H1 (cell line): ENCODE data around the gene TMEM269. TPM values are rescaled to one million over a fixed set of nuclear protein-coding genes. Genes with fewer than 3 reads are reported as not detected.

ENCODE experiments used
- CTCF ChIA-PET: fragments of 300-600 bp; sonication (Branson Sonifier 250); formaldehyde crosslinking; loops from one replicate; lab custom pipeline; 2021; ENCODE audit not compliant: partially characterized antibody; lab: Charles Lee
- POLR2A ChIA-PET: fragments of 300-600 bp; sonication (Branson Sonifier 250); formaldehyde crosslinking; loops from one replicate; lab custom pipeline; 2021; ENCODE audit warnings: inconsistent platforms; ENCODE audit not compliant: partially characterized antibody; lab: Charles Lee
- DNase-seq, 2 experiments: peaks; one replicate each; pipeline versions ENCODE4 v3.0.0 to v3.0.0-alpha.2; 2010 to 2022; ENCODE audit warnings: low spot score in 2 of 2, low read depth in 1 of 2, mixed read lengths in 1 of 2
- FAIRE-seq: peaks from 2 replicates; lab custom pipeline; 2011; peaks lifted over from hg19 to GRCh38; lab: Jason Lieb, UNC
- H2AFZ ChIP-seq: 2 replicates; pipeline ENCODE4 v1.8.1; 2012; ENCODE audit warnings: low read length, inconsistent platforms
- H2AK5ac ChIP-seq: 2 replicates; pipeline ENCODE4 v1.6.1; 2013; ENCODE audit warnings: low read depth, low read length
- H2BK120ac ChIP-seq: replicated peaks from 2 replicates; pipeline ENCODE3; 2013; ENCODE audit warnings: low read depth, low read length, inconsistent platforms
- H2BK12ac ChIP-seq: 2 replicates; pipeline ENCODE4 v1.6.1; 2013; ENCODE audit warnings: low read depth, low read length
- H2BK15ac ChIP-seq: 2 replicates; pipeline ENCODE4 v1.6.1; 2013; ENCODE audit warnings: low read length
- H2BK20ac ChIP-seq: 2 replicates; pipeline ENCODE4 v1.6.1; 2013; ENCODE audit warnings: low read length
- H2BK5ac ChIP-seq: 2 replicates; pipeline ENCODE4 v1.6.1; 2013; ENCODE audit warnings: low read depth, low read length
- H3K14ac ChIP-seq: 2 replicates; pipeline ENCODE4 v1.6.1; 2013; ENCODE audit warnings: inconsistent platforms; ENCODE audit not compliant: insufficient read length
- H3K18ac ChIP-seq: 2 replicates; pipeline ENCODE4 v1.6.1; 2013; ENCODE audit warnings: low read length; ENCODE audit errors: extremely low read depth
- H3K23ac ChIP-seq: 2 replicates; pipeline ENCODE4 v1.6.1; 2013; ENCODE audit warnings: inconsistent platforms; ENCODE audit not compliant: insufficient read length
- H3K23me2 ChIP-seq: 2 replicates; pipeline ENCODE4 v1.6.1; 2013; ENCODE audit warnings: low read depth, low read length
- H3K27ac ChIP-seq: 2 replicates; pipeline ENCODE4 v1.6.1; 2011; ENCODE audit warnings: low read depth, low read length, inconsistent platforms
- H3K27me3 ChIP-seq, 4 experiments: replicated peaks in 1 of 4; 1 replicate in 1 of 4; 2 replicates in 3 of 4; pipeline versions ENCODE4 v1.6.1 to v1.8.1; 2011 to 2013; ENCODE audit warnings: low read length in 3 of 4, mild to moderate bottlenecking in 3 of 4, inconsistent platforms in 2 of 4, mixed read lengths in 2 of 4, moderate library complexity in 1 of 4; ENCODE audit not compliant: control insufficient read depth in 3 of 4, insufficient read depth in 3 of 4; ENCODE audit errors: extremely low read depth in 1 of 4
- H3K36me3 ChIP-seq, 4 experiments: 2 replicates each; pipeline versions ENCODE4 v1.6.1 to v1.8.1; 2011 to 2013; ENCODE audit warnings: mild to moderate bottlenecking in 4 of 4, low read length in 3 of 4, moderate library complexity in 2 of 4, control low read depth in 1 of 4, inconsistent platforms in 1 of 4; ENCODE audit not compliant: insufficient read depth in 4 of 4, control insufficient read depth in 2 of 4
- H3K4ac ChIP-seq: replicated peaks from 2 replicates; pipeline ENCODE3; 2013; ENCODE audit warnings: low read length, low read depth, mixed read lengths, inconsistent platforms; ENCODE audit not compliant: insufficient read length
- H3K4me1 ChIP-seq, 4 experiments: replicated peaks in 1 of 4; 1 replicate in 1 of 4; 2 replicates in 3 of 4; pipeline versions ENCODE4 v1.6.1 to v1.8.1; 2011 to 2013; ENCODE audit warnings: low read length in 3 of 4, inconsistent platforms in 2 of 4, mixed read lengths in 1 of 4; ENCODE audit not compliant: insufficient read depth in 4 of 4, control insufficient read depth in 3 of 4
- H3K4me2 ChIP-seq, 2 experiments: 2 replicates each; pipeline versions ENCODE4 v1.6.1 to v1.8.1; 2011 to 2013; ENCODE audit warnings: low read depth in 2 of 2, low read length in 2 of 2, control low read depth in 1 of 2, inconsistent platforms in 1 of 2, mild to moderate bottlenecking in 1 of 2; ENCODE audit not compliant: insufficient read depth in 1 of 2
- H3K4me3 ChIP-seq, 4 experiments: fragments of 200-600, 300-600 bp in 1 of 4; sonication (generic), shearing (Covaris generic), sonication (Bioruptor Twin) in 1 of 4; 2 replicates each; pipeline versions ENCODE4 v1.5.1 to v1.8.1; 2011 to 2016; ENCODE audit warnings: low read length in 4 of 4, low read depth in 3 of 4, control low read depth in 2 of 4, inconsistent platforms in 2 of 4, mild to moderate bottlenecking in 2 of 4, mixed read lengths in 1 of 4, moderate library complexity in 1 of 4; ENCODE audit not compliant: insufficient read depth in 2 of 4; ENCODE audit errors: extremely low read depth in 1 of 4
- H3K56ac ChIP-seq: replicated peaks from 2 replicates; pipeline ENCODE3; 2013; ENCODE audit warnings: low read depth, mild to moderate bottlenecking, mixed read lengths, low read length, inconsistent platforms; ENCODE audit not compliant: insufficient read length
- H3K79me1 ChIP-seq: 2 replicates; pipeline ENCODE4 v1.6.1; 2013; ENCODE audit warnings: low read depth, low read length, control low read depth
- H3K79me2 ChIP-seq, 2 experiments: 2 replicates each; pipeline versions ENCODE4 v1.6.1 to v1.8.1; 2012 to 2013; ENCODE audit warnings: low read length in 2 of 2, mild to moderate bottlenecking in 2 of 2, inconsistent platforms in 1 of 2; ENCODE audit not compliant: insufficient read depth in 2 of 2, control insufficient read depth in 1 of 2
- H3K9ac ChIP-seq, 4 experiments: replicated peaks in 1 of 4; 1 replicate in 1 of 4; 2 replicates in 3 of 4; pipeline versions ENCODE4 v1.6.1 to v1.8.1; 2011 to 2013; ENCODE audit warnings: low read depth in 3 of 4, low read length in 3 of 4, control low read depth in 2 of 4, mild to moderate bottlenecking in 2 of 4, moderate library complexity in 2 of 4, inconsistent platforms in 1 of 4; ENCODE audit errors: extremely low read depth in 1 of 4
- H3K9me3 ChIP-seq, 2 experiments: 2 replicates each; pipeline versions ENCODE4 v1.6.1 to v1.8.1; 2012 to 2013; ENCODE audit warnings: mild to moderate bottlenecking in 2 of 2, moderate library complexity in 2 of 2, control low read depth in 1 of 2, inconsistent platforms in 1 of 2, low read depth in 1 of 2, low read length in 1 of 2, mixed read lengths in 1 of 2; ENCODE audit not compliant: insufficient read depth in 2 of 2
- H4K20me1 ChIP-seq, 2 experiments: replicated peaks in 1 of 2; 2 replicates each; pipeline versions ENCODE3 to v1.8.1; 2011 to 2013; ENCODE audit warnings: inconsistent platforms in 2 of 2, low read length in 2 of 2, mild to moderate bottlenecking in 1 of 2; ENCODE audit not compliant: insufficient read depth in 2 of 2, control insufficient read depth in 1 of 2
- H4K5ac ChIP-seq: 2 replicates; pipeline ENCODE4 v1.6.1; 2013; ENCODE audit warnings: low read length, low read depth, mixed read lengths, inconsistent platforms; ENCODE audit not compliant: insufficient read length
- H4K8ac ChIP-seq: 2 replicates; pipeline ENCODE4 v1.8.0; 2013; ENCODE audit warnings: mild to moderate bottlenecking, moderate library complexity, low read length, inconsistent platforms; ENCODE audit not compliant: insufficient read depth; ENCODE audit errors: extremely low read depth
- H4K91ac ChIP-seq: replicated peaks from 2 replicates; pipeline ENCODE3; 2013; ENCODE audit warnings: low read length, mixed read lengths, inconsistent platforms; ENCODE audit not compliant: insufficient read length
- FOSL1 ChIP-seq: IDR thresholded peaks from 2 replicates; pipeline ENCODE4 v1.6.1; 2011; ENCODE audit warnings: mild to moderate bottlenecking, low read depth, low read length, moderate library complexity; ENCODE audit not compliant: insufficient read depth
- HDAC2 ChIP-seq, 2 experiments: fragments of 300-600 bp in 1 of 2; sonication (generic) in 1 of 2; IDR thresholded peaks; 2 replicates each; pipeline ENCODE4 v1.6.1; 2011 to 2012; ENCODE audit warnings: low read depth in 2 of 2, low read length in 2 of 2, mild to moderate bottlenecking in 2 of 2, moderate library complexity in 2 of 2, borderline replicate concordance in 1 of 2, inconsistent platforms in 1 of 2
- JUN ChIP-seq: IDR thresholded peaks from 2 replicates; pipeline ENCODE4 v1.6.1; 2011; ENCODE audit warnings: low read depth, mild to moderate bottlenecking, improper control_type of control experiment, low read length
- POLR2A ChIP-seq, 2 experiments: IDR thresholded peaks; 1 replicate in 1 of 2; 2 replicates in 1 of 2; pipeline ENCODE4 v1.6.1; 2011; ENCODE audit warnings: low read depth in 2 of 2, low read length in 2 of 2, mild to moderate bottlenecking in 2 of 2; ENCODE audit errors: control extremely low read depth in 1 of 2
- SP1 ChIP-seq: IDR thresholded peaks from 2 replicates; pipeline ENCODE4 v1.6.1; 2011; ENCODE audit warnings: low read depth, low read length
- SP4 ChIP-seq: IDR thresholded peaks from 2 replicates; pipeline ENCODE4 v1.6.1; 2012; ENCODE audit warnings: low read length, inconsistent platforms
- SUZ12 ChIP-seq: fragments of 200-600 bp; sonication (generic); IDR thresholded peaks from 2 replicates; pipeline ENCODE4 v1.6.1; 2012; ENCODE audit warnings: mild to moderate bottlenecking, inconsistent platforms, low read length, moderate library complexity, mixed read lengths
- TAF7 ChIP-seq: optimal IDR thresholded peaks from 2 replicates; pipeline ENCODE3; 2011; ENCODE audit warnings: low read depth, mild to moderate bottlenecking, inconsistent platforms, low read length, moderate library complexity, borderline replicate concordance
- TBP ChIP-seq: IDR thresholded peaks from 2 replicates; pipeline ENCODE4 v1.6.1; 2011; ENCODE audit warnings: low read depth, low read length, improper control_type of control experiment
- YY1 ChIP-seq: IDR thresholded peaks from 2 replicates; pipeline ENCODE4 v1.6.1; 2011; ENCODE audit warnings: low read depth, mild to moderate bottlenecking, low read length
- WGBS, 2 experiments: shearing (Covaris generic) in 1 of 2; methylation state at CpG; one replicate each; pipeline versions ENCODE4 v1.1.6 to v1.1.7; 2013 to 2015; ENCODE audit warnings: low lambda C conversion rate in 2 of 2, mixed read lengths in 2 of 2, inconsistent platforms in 1 of 2, low coverage in 1 of 2, missing lambda C conversion rate in 1 of 2; ENCODE audit not compliant: insufficient replicate concordance in 2 of 2, insufficient coverage in 1 of 2, insufficient read length in 1 of 2; ENCODE audit errors: extremely low coverage in 1 of 2, missing lambda C conversion rate in 1 of 2; 5-methylcytosine and 5-hydroxymethylcytosine counted together
- polyA plus RNA-seq, 7 experiments: library from polyadenylated mRNA; depleted of rRNA in 3 of 7; stranded (reverse) in 5 of 7; unstranded in 2 of 7; fragments of >200 nt in 5 of 7; fragments of 200-250 nt in 2 of 7; gene quantifications; 1 replicate in 5 of 7; 2 replicates in 1 of 7; 4 replicates in 1 of 7; pipeline versions ENCODE4 v1.2.1 to v1.2.3, GENCODE V29; 2011 to 2013; ENCODE audit warnings: missing spikeins in 2 of 7, mixed read lengths in 2 of 7
- total RNA-seq: library from RNA; stranded (reverse); fragmentation: NEBNext Ultra II Directional; extraction: Animal tissue kit (Norgen Biotek cat#: 25700); gene quantifications from 2 replicates; pipeline ENCODE4 v1.2.1, GENCODE V29; 2021

Gene TMEM269
- total and polyA plus RNA-seq, 2 of the 8 experiments (the other 6 are each of a cell fraction or from before 2014, with no cell fraction given), result 0.14 to 0.35 TPM

DNA sequence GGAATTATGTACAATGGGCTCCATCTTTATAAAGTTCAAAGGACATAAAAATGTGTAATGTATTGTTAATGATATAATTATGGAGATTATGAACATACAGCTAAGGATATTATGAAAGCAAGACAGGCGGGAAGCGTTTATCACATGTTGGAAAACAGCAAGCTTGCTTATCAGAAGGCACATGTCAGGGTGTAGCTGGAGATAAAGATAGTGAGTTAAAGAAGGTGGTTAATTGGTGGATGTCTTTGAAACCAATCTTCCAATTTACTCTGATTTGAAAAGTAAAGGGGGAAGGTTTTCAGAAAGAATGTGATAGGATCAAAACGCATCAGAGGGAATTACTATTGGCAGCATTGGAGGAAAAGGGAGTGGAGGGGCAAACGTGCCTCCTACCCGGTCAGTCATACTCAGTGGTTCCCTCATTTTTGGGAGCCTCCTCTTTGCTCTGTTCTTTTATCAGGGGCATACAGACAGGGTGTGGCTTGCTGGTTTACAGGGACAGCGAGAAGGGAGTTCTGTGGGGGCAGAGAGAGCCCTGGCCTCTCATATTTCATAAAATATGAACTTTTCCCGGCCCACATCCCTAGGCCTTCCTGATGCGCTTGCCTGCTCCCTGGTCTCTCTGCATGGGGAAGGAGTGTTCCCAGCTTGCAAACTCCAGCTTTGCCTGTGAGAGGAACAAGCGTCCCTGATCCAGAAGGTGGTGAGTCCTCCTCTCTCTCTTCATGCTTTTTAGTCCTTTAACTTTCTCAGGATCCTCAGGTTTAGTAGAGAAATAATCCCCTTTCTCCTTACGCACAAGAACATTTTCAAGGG lies 40.5 kb downstream of the TMEM269 start:
- H2BK20ac ChIP-seq, result no peak overlapping the region
- H3K27ac ChIP-seq, result no peak overlapping the region
- H3K4me2 ChIP-seq, result no peak overlapping the region
- no peak overlapping the region for H2BK12ac ChIP-seq
- CTCF ChIA-PET, result interaction anchor here (1.0 to 1.2 kb wide), 3 partner anchors 15 to 47 kb away, joined by 3 to 4 read pairs (median 3); no protein-coding TSS in a partner anchor
- H3K36me3 ChIP-seq, result no peaks in the 10 kb centered on the region
- POLR2A ChIA-PET, result interaction anchor here (0.8 to 5.5 kb wide), 5 partner anchors 8 to 368 kb away, joined by 3 to 21 read pairs (median 3); partner anchors contain the start of genes ERMAP, SVBP and ZNF691
- no peak overlapping the region for H3K4me3 ChIP-seq
- H4K5ac ChIP-seq, result no peak overlapping the region
- no peak overlapping the region for H2AFZ ChIP-seq
- H3K14ac ChIP-seq, result no peak overlapping the region
- no peak overlapping the region for H3K4ac ChIP-seq
- no peak overlapping the region for H2BK15ac ChIP-seq
- H3K18ac ChIP-seq, result no peak overlapping the region
- no peaks in the 10 kb centered on the region for H3K79me1 ChIP-seq
- peak overlapping the region; percentile 6 for H4K91ac ChIP-seq
- no peak overlapping the region; a peak in 1 of 7 replicates for H3K9ac ChIP-seq
- H3K23ac ChIP-seq, result no peak overlapping the region
- H3K4me1 ChIP-seq, result peaks cover 0 to 3% (median 1%) of the 10 kb centered on the region in 4 experiments; a peak in 1 of 7 replicates
- H4K20me1 ChIP-seq, result no peaks in the 10 kb centered on the region
- H2BK120ac ChIP-seq, result no peak overlapping the region
- FAIRE-seq (peak; percentile 36), DNase-seq (peak in 1 of 2 experiments; percentile 34)
- 86% methylated on average over 10 of the region's 10 CpGs; no CpG with 5 or more reads in 1 of the 2 experiments for WGBS, 2 experiments
- H3K9me3 ChIP-seq, result no peaks in the 10 kb centered on the region
- H3K56ac ChIP-seq, result no peak overlapping the region
- no peaks in the 10 kb centered on the region for H3K23me2 ChIP-seq
- H2BK5ac ChIP-seq, result no peak overlapping the region
- H4K8ac ChIP-seq, result peak overlapping the region; percentile 77
- no peaks in the 10 kb centered on the region for H3K27me3 ChIP-seq
- H3K79me2 ChIP-seq, result no peaks in the 10 kb centered on the region
- H2AK5ac ChIP-seq, result no peak overlapping the region
- TF ChIP-seq SP1, result no peak
- no peak for TF ChIP-seq TBP
- no peak for TF ChIP-seq POLR2A (IDR thresholded peaks at IDR 0.05; ENCODE audit: control extremely low read depth in 1 of 2, low read depth in 2 of 2, low read length in 2 of 2)
- no peak for TF ChIP-seq TAF7
- no peak for TF ChIP-seq YY1
- TF ChIP-seq SP4, result no peak
- no peak for TF ChIP-seq FOSL1
- TF ChIP-seq JUN, result no peak
- no peak for TF ChIP-seq HDAC2 (IDR thresholded peaks at IDR 0.05; ENCODE audit: borderline replicate concordance in 1 of 2, low read depth in 2 of 2, low read length in 2 of 2)
- TF ChIP-seq SUZ12, result no peak
